GM19099 (cell line): ENCODE measurements around the gene CFAP119.

ENCODE experiments used
- POLR2A ChIP-seq: IDR thresholded peaks from 3 replicates; pipeline ENCODE4 v1.6.1; 2011; ENCODE audit warnings: low read depth; ENCODE audit not compliant: insufficient read length; ENCODE audit errors: extremely low read depth

The CFAP119 gene

GRCh38 chr16:30783280-30784109 lies 21.6 kb upstream of the CFAP119 start:
- no peak for TF ChIP-seq POLR2A

- no peak for TF ChIP-seq POLR2A
Observed at GRCh38 chr16:30782486-30783279, 20.8 kb upstream of the CFAP119 start.

- TF ChIP-seq POLR2A: no peak
Observed at GRCh38 chr16:30780549-30780948, 18.7 kb upstream of the CFAP119 start.

- no peak for TF ChIP-seq POLR2A
Observed at GRCh38 chr16:30780021-30780420, 18.2 kb upstream of the CFAP119 start.

GRCh38 chr16:30779596-30779995 lies 17.7 kb upstream of the CFAP119 start:
- no peak for TF ChIP-seq POLR2A

GRCh38 chr16:30778549-30779244 lies 16.8 kb upstream of the CFAP119 start:
- TF ChIP-seq POLR2A: no peak

- no peak for TF ChIP-seq POLR2A
Observed at GRCh38 chr16:30777591-30778297, 15.9 kb upstream of the CFAP119 start.

GRCh38 chr16:30775392-30776188 lies 13.7 kb upstream of the CFAP119 start:
- TF ChIP-seq POLR2A: peak; percentile 63

- no peak for TF ChIP-seq POLR2A
Observed at GRCh38 chr16:30775131-30775391, 13.2 kb upstream of the CFAP119 start.

GRCh38 chr16:30774367-30775130 lies 12.7 kb upstream of the CFAP119 start:
- no peak for TF ChIP-seq POLR2A

- TF ChIP-seq POLR2A: no peak
Observed at GRCh38 chr16:30773826-30774225, 12.0 kb upstream of the CFAP119 start.

- no peak for TF ChIP-seq POLR2A
Observed at GRCh38 chr16:30771726-30772125, 9.9 kb upstream of the CFAP119 start.

GRCh38 chr16:30769379-30770089 lies 7.7 kb upstream of the CFAP119 start:
- TF ChIP-seq POLR2A: no peak
